NCI-H2107 treated with DMSO at 0.1 percent for 48 hours (cell line): ENCODE results near the gene ZNF672.
A peak's percentile ranks its signal among the peaks of the same experiment; 100 is the strongest.
"Not testable (repeated sequence)": the region's sequence is repeated elsewhere in the genome, so short reads cannot be mapped to it uniquely, and the experiment has no call there.

ENCODE experiments used
- DNase-seq: peaks from one replicate; lab custom pipeline; 2025; ENCODE audit not compliant: unreplicated experiment; lab: John Stamatoyannopoulos, UW

Gene ZNF672

GRCh38 chr1:248837781-248838356 is at the start of gene ZNF672:
TSS of gene ZNF672 (plus strand) at chr1:248838224. CDS start at chr1:248847275, 9,051 bp downstream.
- DNase-seq = peak; percentile 98

- DNase-seq = no peak
Observed at GRCh38 chr1:248788327-248788726, 49.7 kb upstream of the ZNF672 start.

- DNase-seq = not testable (repeated sequence)
Observed at GRCh38 chr1:248789337-248789736, 48.7 kb upstream of the ZNF672 start.

GRCh38 chr1:248790456-248790855 is 47.6 kb upstream of the ZNF672 start:
- no peak for DNase-seq

- DNase-seq = no peak
Observed at GRCh38 chr1:248791010-248791409, 47.0 kb upstream of the ZNF672 start.

- DNase-seq = no peak
Observed at GRCh38 chr1:248792342-248792741, 45.7 kb upstream of the ZNF672 start.

GRCh38 chr1:248793592-248793991 is 44.4 kb upstream of the ZNF672 start:
- DNase-seq = peak; percentile 29

- DNase-seq = not testable (repeated sequence)
Observed at GRCh38 chr1:248794663-248795062, 43.4 kb upstream of the ZNF672 start.

- no peak for DNase-seq
Observed at GRCh38 chr1:248798791-248799190, 39.2 kb upstream of the ZNF672 start.

- no peak for DNase-seq
Observed at GRCh38 chr1:248800459-248800858, 37.6 kb upstream of the ZNF672 start.

- no peak for DNase-seq
Observed at GRCh38 chr1:248802454-248802853, 35.6 kb upstream of the ZNF672 start.

GRCh38 chr1:248803501-248803900 is 34.5 kb upstream of the ZNF672 start:
- DNase-seq = not testable (repeated sequence)

- DNase-seq = no peak
Observed at GRCh38 chr1:248804771-248805681, 33.0 kb upstream of the ZNF672 start.

GRCh38 chr1:248805876-248806275 is 32.1 kb upstream of the ZNF672 start:
- DNase-seq = no peak

GRCh38 chr1:248807067-248807737 is 30.8 kb upstream of the ZNF672 start:
- peak; percentile 19 for DNase-seq

- DNase-seq = no peak
Observed at GRCh38 chr1:248808876-248809275, 29.1 kb upstream of the ZNF672 start.

- DNase-seq = no peak
Observed at GRCh38 chr1:248810000-248810726, 27.9 kb upstream of the ZNF672 start.

- DNase-seq = no peak
Observed at GRCh38 chr1:248810727-248811513, 27.1 kb upstream of the ZNF672 start.

- DNase-seq = no peak
Observed at GRCh38 chr1:248811514-248812490, 26.2 kb upstream of the ZNF672 start.
